ENCODE data around the gene CGB1.
A peak's percentile ranks its signal among the peaks of the same experiment; 100 is the strongest.

Gene CGB1

GRCh38 chr19:49084206-49085019, 47.7 kb upstream of the CGB1 start:
- no peak for TF ChIP-seq ZNF8 (CRISPR knock-in tag; IDR thresholded peaks at IDR 0.05)
- TF ChIP-seq ISL1 (CRISPR knock-in tag; IDR thresholded peaks at IDR 0.05), result no peak
- no peak for TF ChIP-seq RARB (CRISPR knock-in tag; IDR thresholded peaks at IDR 0.05)
- TF ChIP-seq ARNTL (CRISPR knock-in tag; IDR thresholded peaks at IDR 0.05; ENCODE audit: borderline replicate concordance, low read depth), result no peak
- ATAC-seq, result peak; percentile 35

DNA sequence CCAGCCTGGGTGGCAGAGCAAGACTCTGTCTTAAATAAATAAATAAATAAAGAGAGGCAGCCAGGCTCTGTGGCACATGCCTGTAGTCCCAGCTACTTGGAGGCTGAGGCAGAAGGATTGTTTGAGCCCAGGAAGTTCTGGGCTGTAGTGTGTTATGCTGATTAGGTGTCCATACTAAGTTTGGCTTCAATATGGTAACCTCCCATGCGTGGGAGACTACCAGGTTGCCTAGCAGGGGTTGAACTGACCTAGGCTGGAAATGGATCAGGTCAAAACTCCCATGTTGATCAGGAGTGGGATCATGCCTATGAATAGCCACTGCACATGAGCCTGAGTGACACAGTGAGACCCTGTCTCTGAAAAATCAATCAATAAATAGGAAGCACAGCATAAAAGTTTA, 44.6 kb upstream of the CGB1 start:
- no peak for ATAC-seq
- TF ChIP-seq, protein P1, sequence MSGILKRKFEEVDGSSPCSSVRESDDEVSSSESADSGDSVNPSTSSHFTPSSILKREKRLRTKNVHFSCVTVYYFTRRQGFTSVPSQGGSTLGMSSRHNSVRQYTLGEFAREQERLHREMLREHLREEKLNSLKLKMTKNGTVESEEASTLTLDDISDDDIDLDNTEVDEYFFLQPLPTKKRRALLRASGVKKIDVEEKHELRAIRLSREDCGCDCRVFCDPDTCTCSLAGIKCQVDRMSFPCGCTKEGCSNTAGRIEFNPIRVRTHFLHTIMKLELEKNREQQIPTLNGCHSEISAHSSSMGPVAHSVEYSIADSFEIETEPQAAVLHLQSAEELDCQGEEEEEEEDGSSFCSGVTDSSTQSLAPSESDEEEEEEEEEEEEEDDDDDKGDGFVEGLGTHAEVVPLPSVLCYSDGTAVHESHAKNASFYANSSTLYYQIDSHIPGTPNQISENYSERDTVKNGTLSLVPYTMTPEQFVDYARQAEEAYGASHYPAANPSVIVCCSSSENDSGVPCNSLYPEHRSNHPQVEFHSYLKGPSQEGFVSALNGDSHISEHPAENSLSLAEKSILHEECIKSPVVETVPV (CRISPR knock-in tag; IDR thresholded peaks at IDR 0.05), result no peak
- TF ChIP-seq ZC3H10 (CRISPR knock-in tag; IDR thresholded peaks at IDR 0.05), result no peak
- TF ChIP-seq ZNF8 (CRISPR knock-in tag; IDR thresholded peaks at IDR 0.05), result no peak
- no peak for TF ChIP-seq ZFP3 (CRISPR knock-in tag; IDR thresholded peaks at IDR 0.05)
- no peak for TF ChIP-seq OSR1 (CRISPR knock-in tag; IDR thresholded peaks at IDR 0.05)
- TF ChIP-seq PPARA (CRISPR knock-in tag; IDR thresholded peaks at IDR 0.05; ENCODE audit: borderline replicate concordance), result no peak
- TF ChIP-seq CSDC2 (CRISPR knock-in tag; IDR thresholded peaks at IDR 0.05), result no peak
- TF ChIP-seq ZFP30 (CRISPR knock-in tag; IDR thresholded peaks at IDR 0.05), result no peak
- TF ChIP-seq ESRRG (CRISPR knock-in tag; IDR thresholded peaks at IDR 0.05), result no peak
- TF ChIP-seq TOX (CRISPR knock-in tag; IDR thresholded peaks at IDR 0.05; ENCODE audit: borderline replicate concordance), result no peak
- no peak for TF ChIP-seq GLIS3 (CRISPR knock-in tag; IDR thresholded peaks at IDR 0.05)
- TF ChIP-seq, protein P2, sequence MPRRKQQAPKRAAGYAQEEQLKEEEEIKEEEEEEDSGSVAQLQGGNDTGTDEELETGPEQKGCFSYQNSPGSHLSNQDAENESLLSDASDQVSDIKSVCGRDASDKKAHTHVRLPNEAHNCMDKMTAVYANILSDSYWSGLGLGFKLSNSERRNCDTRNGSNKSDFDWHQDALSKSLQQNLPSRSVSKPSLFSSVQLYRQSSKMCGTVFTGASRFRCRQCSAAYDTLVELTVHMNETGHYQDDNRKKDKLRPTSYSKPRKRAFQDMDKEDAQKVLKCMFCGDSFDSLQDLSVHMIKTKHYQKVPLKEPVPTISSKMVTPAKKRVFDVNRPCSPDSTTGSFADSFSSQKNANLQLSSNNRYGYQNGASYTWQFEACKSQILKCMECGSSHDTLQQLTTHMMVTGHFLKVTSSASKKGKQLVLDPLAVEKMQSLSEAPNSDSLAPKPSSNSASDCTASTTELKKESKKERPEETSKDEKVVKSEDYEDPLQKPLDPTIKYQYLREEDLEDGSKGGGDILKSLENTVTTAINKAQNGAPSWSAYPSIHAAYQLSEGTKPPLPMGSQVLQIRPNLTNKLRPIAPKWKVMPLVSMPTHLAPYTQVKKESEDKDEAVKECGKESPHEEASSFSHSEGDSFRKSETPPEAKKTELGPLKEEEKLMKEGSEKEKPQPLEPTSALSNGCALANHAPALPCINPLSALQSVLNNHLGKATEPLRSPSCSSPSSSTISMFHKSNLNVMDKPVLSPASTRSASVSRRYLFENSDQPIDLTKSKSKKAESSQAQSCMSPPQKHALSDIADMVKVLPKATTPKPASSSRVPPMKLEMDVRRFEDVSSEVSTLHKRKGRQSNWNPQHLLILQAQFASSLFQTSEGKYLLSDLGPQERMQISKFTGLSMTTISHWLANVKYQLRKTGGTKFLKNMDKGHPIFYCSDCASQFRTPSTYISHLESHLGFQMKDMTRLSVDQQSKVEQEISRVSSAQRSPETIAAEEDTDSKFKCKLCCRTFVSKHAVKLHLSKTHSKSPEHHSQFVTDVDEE (CRISPR knock-in tag; IDR thresholded peaks at IDR 0.05), result no peak

GRCh38 chr19:49080392-49080791, 43.7 kb upstream of the CGB1 start:
- TF ChIP-seq ISL1 (CRISPR knock-in tag; IDR thresholded peaks at IDR 0.05), result no peak
- TF ChIP-seq TOX (CRISPR knock-in tag; IDR thresholded peaks at IDR 0.05; ENCODE audit: borderline replicate concordance), result no peak
- TF ChIP-seq ZNF565 (CRISPR knock-in tag; conservative IDR thresholded peaks at IDR 0.05; ENCODE audit: low read depth), result no peak
- TF ChIP-seq GLIS3 (CRISPR knock-in tag; IDR thresholded peaks at IDR 0.05), result no peak
- no peak for TF ChIP-seq BACH2 (CRISPR knock-in tag; IDR thresholded peaks at IDR 0.05; ENCODE audit: borderline replicate concordance)
- no peak for TF ChIP-seq TCF4 (CRISPR knock-in tag; IDR thresholded peaks at IDR 0.05; ENCODE audit: borderline replicate concordance)
- TF ChIP-seq OSR1 (CRISPR knock-in tag; IDR thresholded peaks at IDR 0.05), result no peak
- no peak for TF ChIP-seq ZNF8 (CRISPR knock-in tag; IDR thresholded peaks at IDR 0.05)
- TF ChIP-seq, protein P1 (CRISPR knock-in tag; IDR thresholded peaks at IDR 0.05), result no peak
- TF ChIP-seq, protein P2 (CRISPR knock-in tag; IDR thresholded peaks at IDR 0.05), result no peak
- no peak for TF ChIP-seq RARB (CRISPR knock-in tag; IDR thresholded peaks at IDR 0.05)
- ATAC-seq, result no peak

GRCh38 chr19:49074869-49075268, 38.2 kb upstream of the CGB1 start:
- peak; percentile 45; the same call in 2 of the 3 replicates for ATAC-seq
